Measurements from ENCODE around the gene FYB1.

The FYB1 gene

GRCh38 chr5:39143151-39143860, 76.1 kb downstream of the FYB1 start:
- H3K27ac Mint-ChIP-seq, result no peak overlapping the region
- H3K36me3 Mint-ChIP-seq (ENCODE audit: low read depth), result no peaks in the 10 kb centered on the region
- TF ChIP-seq CTCF (IDR thresholded peaks at IDR 0.05; ENCODE audit: unreplicated experiment in 3 of 3), result no peak
- H3K27me3 Mint-ChIP-seq (ENCODE audit: low read depth), result no peaks in the 10 kb centered on the region
- no peaks in the 10 kb centered on the region for H3K4me1 Mint-ChIP-seq
- H3K9me3 Mint-ChIP-seq, result no peaks in the 10 kb centered on the region
- H3K4me3 Mint-ChIP-seq, result no peak overlapping the region

DNA sequence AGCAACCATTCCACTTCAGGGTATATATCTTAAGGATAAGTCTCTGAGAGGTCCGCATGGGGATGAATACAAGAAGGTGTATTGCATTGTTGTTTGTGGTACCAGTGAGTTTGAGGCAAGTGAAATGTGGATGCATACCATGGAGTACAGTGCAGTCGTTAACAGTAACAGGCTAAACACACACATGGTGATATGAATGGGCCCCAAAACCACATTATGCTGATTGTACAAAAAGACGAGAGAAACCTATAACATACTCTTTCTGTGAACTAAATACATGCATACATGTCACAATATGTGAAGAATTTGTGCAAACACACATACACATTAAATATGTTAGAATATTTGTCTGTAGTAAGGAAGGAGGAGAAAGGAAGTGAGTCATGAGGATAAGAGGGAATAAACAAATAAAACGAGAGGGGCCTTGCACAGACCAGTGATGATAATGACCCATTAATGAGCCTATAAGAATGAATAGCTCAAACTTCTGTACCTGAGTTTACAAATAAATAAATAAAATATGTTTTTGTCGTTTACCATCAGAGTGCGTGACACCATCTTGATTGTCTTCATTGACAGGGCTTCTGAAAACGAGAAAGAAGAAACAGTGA, 78.7 kb downstream of the FYB1 start:
- no peaks in the 10 kb centered on the region for H3K36me3 Mint-ChIP-seq (ENCODE audit: low read depth)
- H3K4me1 Mint-ChIP-seq, result no peaks in the 10 kb centered on the region
- no peak overlapping the region for H3K4me3 Mint-ChIP-seq
- no peak overlapping the region for H3K27ac Mint-ChIP-seq
- no peak for TF ChIP-seq CTCF (IDR thresholded peaks at IDR 0.05; ENCODE audit: unreplicated experiment in 3 of 3)
- no peaks in the 10 kb centered on the region for H3K9me3 Mint-ChIP-seq
- H3K27me3 Mint-ChIP-seq (ENCODE audit: low read depth), result no peaks in the 10 kb centered on the region

DNA sequence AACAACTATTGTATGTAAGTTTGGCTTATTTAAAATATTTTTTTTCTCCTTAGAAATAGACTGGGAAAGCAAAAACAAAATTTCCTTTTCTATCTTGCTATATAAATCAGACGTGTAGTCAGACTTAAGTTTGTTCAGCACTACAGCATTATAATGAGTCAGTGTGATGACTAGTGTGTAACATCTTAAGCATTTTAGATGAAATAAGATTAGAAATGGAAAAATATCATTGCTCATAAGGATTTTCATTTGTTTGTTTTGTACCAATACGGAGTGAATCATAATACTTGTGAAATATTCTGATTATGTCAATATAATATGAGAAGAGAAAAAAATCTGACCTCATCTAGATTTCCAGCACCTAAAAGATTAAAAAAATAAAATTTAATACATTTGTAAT, 80.5 kb downstream of the FYB1 start:
- no peak for TF ChIP-seq CTCF (IDR thresholded peaks at IDR 0.05; ENCODE audit: unreplicated experiment in 3 of 3)
- H3K9me3 Mint-ChIP-seq, result no peaks in the 10 kb centered on the region

DNA sequence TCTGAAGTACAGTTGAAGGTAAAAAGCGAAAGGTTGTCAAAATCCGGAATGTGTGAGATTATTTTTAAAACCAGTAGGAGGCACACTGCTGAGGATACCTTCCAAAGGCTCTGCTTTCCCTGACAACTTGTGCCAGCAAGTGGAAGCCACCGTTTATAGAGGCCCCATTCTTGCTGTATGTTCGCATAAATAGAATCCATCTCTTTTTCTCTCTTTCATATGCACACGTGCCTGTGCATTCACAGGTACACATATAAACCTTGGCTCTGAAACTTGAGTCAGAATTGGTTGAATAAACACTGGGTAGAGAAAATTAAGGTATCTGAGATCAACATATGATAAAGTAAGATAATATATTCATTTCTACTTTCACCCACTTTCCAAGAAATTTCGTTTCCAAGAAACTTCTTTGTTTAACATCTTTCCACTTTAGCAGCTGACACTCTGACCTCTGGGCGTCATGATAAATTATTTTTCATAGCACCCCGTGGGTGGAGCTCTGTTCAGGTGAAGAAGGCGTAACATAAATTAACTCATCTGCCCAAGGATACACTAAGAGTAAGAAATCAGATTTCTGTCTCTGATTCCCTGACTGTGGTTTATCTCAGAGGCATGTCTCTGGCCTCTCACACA, 81.4 kb downstream of the FYB1 start:
- H3K4me3 Mint-ChIP-seq, result no peak overlapping the region
- H3K4me1 Mint-ChIP-seq, result no peaks in the 10 kb centered on the region
- no peaks in the 10 kb centered on the region for H3K36me3 Mint-ChIP-seq (ENCODE audit: low read depth)
- H3K9me3 Mint-ChIP-seq, result no peaks in the 10 kb centered on the region
- H3K27ac Mint-ChIP-seq, result no peak overlapping the region
- TF ChIP-seq CTCF (IDR thresholded peaks at IDR 0.05; ENCODE audit: unreplicated experiment in 3 of 3), result no peak
- peaks cover 3% of the 10 kb centered on the region for H3K27me3 Mint-ChIP-seq (ENCODE audit: low read depth)

More for the DNA sequence above, 80.5 kb downstream of the FYB1 start:
- H3K27me3 Mint-ChIP-seq (ENCODE audit: low read depth), result no peaks in the 10 kb centered on the region
- no peaks in the 10 kb centered on the region for H3K4me1 Mint-ChIP-seq
- H3K27ac Mint-ChIP-seq, result no peak overlapping the region
- H3K4me3 Mint-ChIP-seq, result no peak overlapping the region
- H3K36me3 Mint-ChIP-seq (ENCODE audit: low read depth), result no peaks in the 10 kb centered on the region

GRCh38 chr5:39137391-39137790, 82.0 kb downstream of the FYB1 start:
- H3K4me1 Mint-ChIP-seq, result no peaks in the 10 kb centered on the region
- H3K9me3 Mint-ChIP-seq, result no peaks in the 10 kb centered on the region
- peaks cover 3% of the 10 kb centered on the region for H3K27me3 Mint-ChIP-seq (ENCODE audit: low read depth)
- H3K4me3 Mint-ChIP-seq, result no peak overlapping the region
- TF ChIP-seq CTCF (IDR thresholded peaks at IDR 0.05; ENCODE audit: unreplicated experiment in 3 of 3), result no peak
- H3K27ac Mint-ChIP-seq, result no peak overlapping the region
- H3K36me3 Mint-ChIP-seq (ENCODE audit: low read depth), result no peaks in the 10 kb centered on the region

Measured in nephron (organoid).